ENCODE measurements around the gene NAT16. TPM values are rescaled to one million over a fixed set of nuclear protein-coding genes. Genes with fewer than 3 reads are reported as not detected.

Gene NAT16
- total and polyA plus RNA-seq, 12 donors: 0.14 TPM; not detected in 11

- H3K36me3 ChIP-seq (replicated peaks in 1 of 2): no peaks in the 10 kb centered on the region
- WGBS, 4 donors: 80 to 85% (median 82%) methylated on average over 8 to 17 of the region's 17 CpGs
- intact Hi-C loops (cut with DNase I): no loop called here
- no peak overlapping the region for H3K27ac ChIP-seq
- TF ChIP-seq, protein P1, sequence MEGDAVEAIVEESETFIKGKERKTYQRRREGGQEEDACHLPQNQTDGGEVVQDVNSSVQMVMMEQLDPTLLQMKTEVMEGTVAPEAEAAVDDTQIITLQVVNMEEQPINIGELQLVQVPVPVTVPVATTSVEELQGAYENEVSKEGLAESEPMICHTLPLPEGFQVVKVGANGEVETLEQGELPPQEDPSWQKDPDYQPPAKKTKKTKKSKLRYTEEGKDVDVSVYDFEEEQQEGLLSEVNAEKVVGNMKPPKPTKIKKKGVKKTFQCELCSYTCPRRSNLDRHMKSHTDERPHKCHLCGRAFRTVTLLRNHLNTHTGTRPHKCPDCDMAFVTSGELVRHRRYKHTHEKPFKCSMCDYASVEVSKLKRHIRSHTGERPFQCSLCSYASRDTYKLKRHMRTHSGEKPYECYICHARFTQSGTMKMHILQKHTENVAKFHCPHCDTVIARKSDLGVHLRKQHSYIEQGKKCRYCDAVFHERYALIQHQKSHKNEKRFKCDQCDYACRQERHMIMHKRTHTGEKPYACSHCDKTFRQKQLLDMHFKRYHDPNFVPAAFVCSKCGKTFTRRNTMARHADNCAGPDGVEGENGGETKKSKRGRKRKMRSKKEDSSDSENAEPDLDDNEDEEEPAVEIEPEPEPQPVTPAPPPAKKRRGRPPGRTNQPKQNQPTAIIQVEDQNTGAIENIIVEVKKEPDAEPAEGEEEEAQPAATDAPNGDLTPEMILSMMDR (IDR thresholded peaks at IDR 0.05): no peak
- no peak for TF ChIP-seq POLR2A (IDR thresholded peaks at IDR 0.05)
- no peaks in the 10 kb centered on the region for H3K4me1 ChIP-seq (replicated peaks in 1 of 2)
- DNase-seq: no peak
- peaks cover 6% of the 10 kb centered on the region for H3K27me3 ChIP-seq
- H3K9me3 ChIP-seq (replicated peaks in 1 of 3): no peaks in the 10 kb centered on the region
- H3K4me3 ChIP-seq: no peak overlapping the region
These were observed 15.8 kb upstream of the NAT16 start for GRCh38 chr7:101195884-101196283.

DNA sequence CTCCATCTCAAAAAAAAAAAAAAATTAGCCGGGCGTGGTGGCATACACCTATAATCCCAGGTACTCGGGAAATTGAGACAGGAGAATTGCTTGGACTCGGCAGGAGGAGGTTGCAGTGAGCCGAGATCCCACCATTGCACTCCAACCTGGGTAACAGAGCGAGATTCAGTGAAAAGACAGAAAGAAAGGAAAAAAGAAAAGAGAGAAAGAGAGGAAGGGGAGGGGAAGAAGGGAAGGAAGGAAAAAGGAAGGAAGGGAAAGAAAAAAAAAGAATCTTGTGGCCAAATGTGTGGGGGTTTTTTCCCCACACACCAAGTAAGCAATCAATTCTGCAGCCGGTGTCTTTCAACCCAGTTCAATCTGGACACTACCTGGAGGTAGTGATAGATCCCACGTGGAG is 9.0 kb upstream of the NAT16 start:
- Histone ChIP-seq H3K27me3 (peaks cover 7% of the 10 kb centered on the region), H3K9me3 (replicated peaks in 1 of 3) (no peaks in the 10 kb centered on the region), H3K4me3 (no peak overlapping the region), H3K27ac (no peak overlapping the region), H3K4me1 (replicated peaks in 1 of 2) (no peaks in the 10 kb centered on the region), H3K36me3 (replicated peaks in 1 of 2) (no peaks in the 10 kb centered on the region)
- intact Hi-C loops (cut with DNase I): no loop called here
- TF ChIP-seq, protein P1 (IDR thresholded peaks at IDR 0.05): no peak
- no peak for TF ChIP-seq POLR2A (IDR thresholded peaks at IDR 0.05)
- 73 to 80% (median 79%) methylated on average over 8 of the region's 8 CpGs for WGBS, 4 donors
- no peak for DNase-seq

DNA sequence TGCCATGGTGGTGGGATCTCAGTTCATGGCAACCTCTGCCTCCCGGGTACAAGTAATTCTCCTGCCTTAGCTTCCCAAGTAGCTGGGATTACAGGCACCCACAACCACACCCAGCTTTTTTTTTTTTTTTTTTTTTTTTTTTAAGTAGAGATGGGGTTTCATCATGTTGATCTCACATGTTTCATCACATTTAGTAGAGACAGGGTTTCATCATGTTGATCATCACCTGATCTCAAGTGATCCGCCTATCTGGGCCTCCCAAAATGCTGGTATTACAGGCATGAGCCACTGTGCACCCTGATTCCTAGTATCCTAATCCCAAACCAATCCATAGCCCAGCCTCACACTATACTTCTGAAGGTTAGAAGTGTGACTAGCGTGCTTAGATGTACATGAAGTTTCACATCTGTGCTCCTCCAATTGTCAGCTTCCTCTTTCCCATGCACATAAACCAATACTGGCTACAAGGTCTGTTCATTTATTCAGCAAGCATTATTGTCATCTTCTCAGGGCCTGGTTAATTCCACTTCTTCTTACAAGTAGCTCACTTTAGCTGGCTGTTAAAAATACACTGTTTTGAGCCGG is 6.8 kb upstream of the NAT16 start:
- DNase-seq: no peak
- no peak for TF ChIP-seq POLR2A (IDR thresholded peaks at IDR 0.05)
- TF ChIP-seq, protein P1 (IDR thresholded peaks at IDR 0.05): no peak
- H3K4me1 ChIP-seq (replicated peaks in 1 of 2): no peaks in the 10 kb centered on the region
- H3K9me3 ChIP-seq (replicated peaks in 1 of 3): no peaks in the 10 kb centered on the region
- intact Hi-C loops (cut with DNase I): no loop called here
- H3K27ac ChIP-seq: no peak overlapping the region
- H3K4me3 ChIP-seq: no peak overlapping the region
- 61 to 84% (median 77%) methylated on average over 3 to 4 of the region's 4 CpGs for WGBS, 4 donors
- no peaks in the 10 kb centered on the region for H3K36me3 ChIP-seq (replicated peaks in 1 of 2)
- peaks cover 8% of the 10 kb centered on the region for H3K27me3 ChIP-seq

DNA sequence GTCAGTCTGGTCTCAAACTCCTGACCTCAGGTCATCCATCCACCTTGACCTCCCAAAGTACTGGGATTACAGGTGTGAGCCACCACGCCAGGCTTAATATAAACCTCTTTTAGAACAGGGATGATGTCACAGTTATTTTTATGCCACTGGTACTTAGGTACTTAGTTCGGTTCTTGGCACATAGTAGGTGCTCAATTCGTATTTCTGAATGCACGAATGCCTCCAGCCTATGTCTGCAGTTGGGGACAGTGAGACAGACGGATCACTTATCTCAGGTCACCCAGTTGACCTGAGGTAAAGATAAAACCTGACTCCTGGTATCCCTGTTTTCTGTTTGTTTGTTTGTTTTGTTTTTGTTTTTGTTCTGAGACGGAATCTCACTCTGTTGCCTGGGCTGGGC is 6.1 kb upstream of the NAT16 start:
- no peak overlapping the region for H3K27ac ChIP-seq
- TF ChIP-seq POLR2A (IDR thresholded peaks at IDR 0.05): no peak
- TF ChIP-seq, protein P1 (IDR thresholded peaks at IDR 0.05): no peak

More for the DNA sequence above, 6.1 kb upstream of the NAT16 start:
- Histone ChIP-seq H3K9me3 (replicated peaks in 1 of 3) (no peaks in the 10 kb centered on the region), H3K4me1 (replicated peaks in 1 of 2) (no peaks in the 10 kb centered on the region), H3K4me3 (no peak overlapping the region), H3K36me3 (replicated peaks in 1 of 2) (no peaks in the 10 kb centered on the region), H3K27me3 (peaks cover 11% of the 10 kb centered on the region)
- 43 to 68% (median 55%) methylated on average over 6 of the region's 6 CpGs for WGBS, 4 donors
- intact Hi-C loops (cut with DNase I): no loop called here
- no peak for DNase-seq
